ENCODE results near the gene TP63. TPM values are rescaled to one million over a fixed set of nuclear protein-coding genes. Genes with fewer than 3 reads are reported as not detected.
"Not testable (repeated sequence)": the region's sequence is repeated elsewhere in the genome, so short reads cannot be mapped to it uniquely, and the experiment has no call there.

TP63 gene
- total RNA-seq, 4 donors from 2014 or later: 0.27 TPM; not detected in 3

- Histone ChIP-seq H3K36me3 (no peaks in the 10 kb centered on the region), H3K4me1 (no peaks in the 10 kb centered on the region), H3K4me3 (no peak overlapping the region), H3K27me3 (no peaks in the 10 kb centered on the region), H3K9me3 (no peaks in the 10 kb centered on the region), H3K27ac (no peak overlapping the region)
- DNase-seq: no peak
- TF ChIP-seq CTCF (IDR thresholded peaks at IDR 0.05) (no peak), POLR2A (IDR thresholded peaks at IDR 0.05) (no peak)
Measured at GRCh38 chr3:189655617-189656016, 24.4 kb downstream of the TP63 start.

DNA sequence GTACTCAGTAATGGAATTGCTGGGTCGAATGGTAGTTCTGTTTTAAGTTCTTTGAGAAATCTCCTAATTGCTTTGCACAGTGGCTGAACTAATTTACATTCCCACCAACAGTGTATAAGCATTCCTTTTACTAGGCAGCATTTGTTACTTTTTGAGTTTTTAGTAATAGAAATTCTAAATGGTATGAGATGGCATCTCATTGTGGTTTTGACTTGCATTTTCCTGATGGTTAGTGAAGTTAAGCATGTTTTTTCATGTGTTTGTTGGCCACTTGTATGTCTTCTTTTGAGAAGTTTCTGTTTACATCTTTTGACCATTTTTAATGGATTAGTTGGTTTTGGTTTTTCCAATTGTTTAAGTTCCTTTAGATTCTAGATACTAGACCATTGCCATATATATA is 28.4 kb downstream of the TP63 start:
- H3K36me3 ChIP-seq: no peaks in the 10 kb centered on the region
- no peaks in the 10 kb centered on the region for H3K4me1 ChIP-seq
- no peaks in the 10 kb centered on the region for H3K9me3 ChIP-seq
- no peak overlapping the region for H3K27ac ChIP-seq
- H3K4me3 ChIP-seq: no peak overlapping the region
- DNase-seq: no peak
- TF ChIP-seq CTCF (IDR thresholded peaks at IDR 0.05) (no peak), POLR2A (IDR thresholded peaks at IDR 0.05) (no peak)
- H3K27me3 ChIP-seq: no peaks in the 10 kb centered on the region

GRCh38 chr3:189664311-189664710 is 33.1 kb downstream of the TP63 start:
- H3K27me3 ChIP-seq: no peaks in the 10 kb centered on the region
- no peak for DNase-seq
- H3K36me3 ChIP-seq: no peaks in the 10 kb centered on the region
- no peak overlapping the region for H3K27ac ChIP-seq
- no peaks in the 10 kb centered on the region for H3K4me1 ChIP-seq
- H3K4me3 ChIP-seq: no peak overlapping the region
- no peaks in the 10 kb centered on the region for H3K9me3 ChIP-seq
- TF ChIP-seq CTCF (IDR thresholded peaks at IDR 0.05) (no peak), POLR2A (IDR thresholded peaks at IDR 0.05) (no peak)

GRCh38 chr3:189672346-189672745 is 41.2 kb downstream of the TP63 start:
- H3K9me3 ChIP-seq, H3K4me3 ChIP-seq, H3K4me1 ChIP-seq, DNase-seq, H3K36me3 ChIP-seq, H3K27ac ChIP-seq, H3K27me3 ChIP-seq: not testable (repeated sequence)

DNA sequence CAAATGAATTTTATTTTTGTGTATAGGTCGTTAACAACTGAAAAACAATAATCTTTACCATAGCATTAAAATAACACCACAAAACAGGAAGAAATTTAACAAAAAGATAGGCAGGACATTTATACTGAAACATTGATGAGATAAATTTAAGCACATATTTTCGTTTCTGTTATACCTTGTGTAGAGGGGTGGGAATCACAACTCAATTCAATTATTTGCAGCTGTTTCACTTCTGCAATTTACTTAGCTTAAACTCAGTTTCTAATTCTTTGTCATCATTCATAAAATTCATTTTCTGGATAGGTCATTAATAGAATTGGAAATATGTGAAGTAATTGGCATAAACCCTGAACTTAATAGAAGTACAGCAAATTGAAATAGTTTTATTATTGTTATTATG is 42.3 kb downstream of the TP63 start:
- Histone ChIP-seq H3K4me1 (no peaks in the 10 kb centered on the region), H3K36me3 (no peaks in the 10 kb centered on the region), H3K27ac (no peak overlapping the region), H3K27me3 (no peaks in the 10 kb centered on the region), H3K9me3 (no peaks in the 10 kb centered on the region), H3K4me3 (no peak overlapping the region)
- TF ChIP-seq CTCF (IDR thresholded peaks at IDR 0.05) (no peak), POLR2A (IDR thresholded peaks at IDR 0.05) (no peak)
- no peak for DNase-seq

- Histone ChIP-seq H3K4me1 (no peaks in the 10 kb centered on the region), H3K9me3 (no peaks in the 10 kb centered on the region), H3K36me3 (no peaks in the 10 kb centered on the region), H3K4me3 (no peak overlapping the region), H3K27me3 (no peaks in the 10 kb centered on the region), H3K27ac (no peak overlapping the region)
- TF ChIP-seq POLR2A (IDR thresholded peaks at IDR 0.05): no peak
- no peak for TF ChIP-seq CTCF (IDR thresholded peaks at IDR 0.05)
- no peak for DNase-seq
Measured at GRCh38 chr3:189674249-189674913, 43.2 kb downstream of the TP63 start.

Measured in Peyer's patch (tissue), 4 donors.